ENCODE measurements around the gene ITGBL1. TPM values are rescaled to one million over a fixed set of nuclear protein-coding genes. Genes with fewer than 3 reads are reported as not detected.

ITGBL1 gene
- total RNA-seq, 4 donors from 2014 or later = 5.0 to 21.5 (median 8.8) TPM

GRCh38 chr13:101523154-101524131 is 71.0 kb downstream of the ITGBL1 start:
- 35 to 36% methylated on average over 8 of the region's 8 CpGs for WGBS, 2 donors
- no peak for TF ChIP-seq POLR2A (IDR thresholded peaks at IDR 0.05)
- no peak for TF ChIP-seq CTCF (IDR thresholded peaks at IDR 0.05)
- peak in 1 of 2 donors; percentile 69 for DNase-seq (ENCODE audit: low spot score in 2 of 2)
- intact Hi-C loops (cut with DNase I; ENCODE audit: low total_unique reads) = no loop called here
- no peak overlapping the region for H3K4me3 ChIP-seq (ENCODE audit: low read depth, poor library complexity, severe bottlenecking)

GRCh38 chr13:101527130-101527529 is 74.7 kb downstream of the ITGBL1 start:
- intact Hi-C loops (cut with DNase I; ENCODE audit: low total_unique reads) = no loop called here
- no peak overlapping the region for H3K4me3 ChIP-seq (ENCODE audit: low read depth, poor library complexity, severe bottlenecking)
- DNase-seq (ENCODE audit: low spot score in 2 of 2) = no peak
- no peak for TF ChIP-seq CTCF (IDR thresholded peaks at IDR 0.05)

- H3K4me3 ChIP-seq (ENCODE audit: low read depth, poor library complexity, severe bottlenecking) = no peak overlapping the region
- no peak for TF ChIP-seq CTCF (IDR thresholded peaks at IDR 0.05)
- TF ChIP-seq POLR2A (IDR thresholded peaks at IDR 0.05) = no peak
- WGBS, 2 donors = 25 to 29% methylated on average over 4 of the region's 4 CpGs
- DNase-seq (ENCODE audit: low spot score in 2 of 2) = peak in 1 of 2 donors; percentile 61
- intact Hi-C loops (cut with DNase I; ENCODE audit: low total_unique reads) = no loop called here
These were observed 76.9 kb downstream of the ITGBL1 start for GRCh38 chr13:101529422-101529821.

- no peak for DNase-seq (ENCODE audit: low spot score in 2 of 2)
- TF ChIP-seq POLR2A (IDR thresholded peaks at IDR 0.05) (no peak), CTCF (IDR thresholded peaks at IDR 0.05) (no peak)
- intact Hi-C loops (cut with DNase I; ENCODE audit: low total_unique reads) = no loop called here
- no peak overlapping the region for H3K4me3 ChIP-seq (ENCODE audit: low read depth, poor library complexity, severe bottlenecking)
These were observed 77.8 kb downstream of the ITGBL1 start for GRCh38 chr13:101530293-101530692.

- no peak overlapping the region for H3K4me3 ChIP-seq (ENCODE audit: low read depth, poor library complexity, severe bottlenecking)
- intact Hi-C loops (cut with DNase I; ENCODE audit: low total_unique reads) = no loop called here
- no peak for TF ChIP-seq POLR2A (IDR thresholded peaks at IDR 0.05)
- no peak for TF ChIP-seq CTCF (IDR thresholded peaks at IDR 0.05)
- DNase-seq (ENCODE audit: low spot score in 2 of 2) = no peak
- WGBS, 2 donors = 95 to 98% methylated on average over 1 of the region's 1 CpG
These were observed 82.8 kb downstream of the ITGBL1 start for GRCh38 chr13:101535192-101535746.

Data from lower leg skin (tissue), 4 donors.